NCI-H1930 (cell line): ENCODE measurements around the gene MAN2A2.
"Not testable (repeated sequence)": the region's sequence is repeated elsewhere in the genome, so short reads cannot be mapped to it uniquely, and the experiment has no call there.

ENCODE experiments used
- DNase-seq, 2 experiments: peaks; one replicate each; lab custom pipeline; 2025; lab: John Stamatoyannopoulos, UW

Gene MAN2A2

DNA sequence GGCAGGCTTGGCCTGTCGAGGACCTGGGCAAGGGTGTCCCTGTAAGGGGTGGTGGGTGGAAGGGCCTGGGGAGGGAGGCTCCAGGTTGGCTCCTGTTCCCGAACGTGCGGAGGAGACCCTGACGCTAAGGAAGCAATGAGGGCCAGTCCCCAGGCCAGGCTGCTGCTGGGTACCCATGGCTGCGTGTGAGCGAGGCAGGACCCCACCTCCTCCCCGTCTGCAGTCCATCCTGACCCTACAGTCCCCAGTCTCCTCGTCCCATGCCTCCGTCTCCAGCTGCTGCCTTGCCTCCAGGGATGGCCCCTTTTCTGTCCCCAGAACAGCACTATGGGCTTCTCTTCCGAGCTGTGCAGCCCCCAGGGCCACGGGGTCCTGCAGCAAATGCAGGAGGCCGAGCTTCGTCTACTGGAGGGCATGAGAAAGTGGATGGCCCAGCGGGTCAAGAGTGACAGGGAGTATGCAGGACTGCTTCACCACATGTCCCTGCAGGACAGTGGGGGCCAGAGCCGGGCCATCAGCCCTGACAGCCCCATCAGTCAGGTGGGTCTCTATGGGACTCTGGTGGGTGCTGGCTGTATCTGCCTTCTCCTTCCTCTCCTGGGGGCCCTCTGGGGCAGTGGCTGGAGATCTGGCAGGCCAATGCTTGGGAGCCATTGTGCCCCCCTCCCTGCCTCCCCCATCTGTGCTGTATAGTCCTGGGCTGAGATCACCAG is 18.2 kb upstream of the MAN2A2 start:
- no peak for DNase-seq

DNA sequence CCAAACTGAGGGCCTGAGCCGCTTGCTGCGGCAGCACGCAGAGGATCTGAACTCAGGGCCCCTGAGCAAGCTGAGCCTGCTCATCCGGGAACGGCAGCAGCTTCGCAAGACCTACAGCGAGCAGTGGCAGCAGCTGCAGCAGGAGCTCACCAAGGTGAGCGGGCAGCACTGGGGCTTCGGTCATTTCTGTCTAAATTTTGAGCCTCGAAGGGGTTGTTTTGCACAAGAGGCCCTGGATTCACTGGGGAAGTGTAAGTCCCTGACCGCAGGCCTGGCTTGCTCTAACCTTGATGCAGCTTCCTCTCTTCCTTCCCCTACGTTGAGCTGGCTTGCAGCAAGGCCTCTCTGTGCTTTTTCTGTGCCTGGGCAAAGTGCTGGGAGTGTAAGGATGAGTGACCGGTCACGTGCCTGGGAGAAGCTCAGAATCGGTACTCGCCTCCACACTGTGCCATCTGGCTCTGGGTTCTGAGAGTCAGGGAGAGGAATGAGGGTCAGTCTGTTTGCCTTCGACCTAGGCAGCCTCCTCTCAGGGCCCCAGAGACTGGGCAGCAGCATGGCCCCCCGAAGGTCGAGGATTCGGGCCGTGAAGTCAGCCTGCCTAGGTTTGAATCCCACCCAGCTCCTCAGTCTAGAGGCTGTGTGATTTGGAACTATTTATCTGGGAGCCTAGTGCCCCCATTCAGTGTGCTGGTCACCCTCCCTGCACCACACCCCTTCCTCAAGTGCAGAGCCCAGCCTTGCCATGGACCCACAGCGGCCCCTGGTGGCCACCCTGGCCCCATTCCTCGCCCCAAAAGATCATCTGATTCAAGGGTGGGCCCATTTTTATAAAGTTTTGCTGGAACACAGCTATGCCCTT is 17.4 kb upstream of the MAN2A2 start:
- DNase-seq: peak in 1 of 2 experiments; percentile 8

DNA sequence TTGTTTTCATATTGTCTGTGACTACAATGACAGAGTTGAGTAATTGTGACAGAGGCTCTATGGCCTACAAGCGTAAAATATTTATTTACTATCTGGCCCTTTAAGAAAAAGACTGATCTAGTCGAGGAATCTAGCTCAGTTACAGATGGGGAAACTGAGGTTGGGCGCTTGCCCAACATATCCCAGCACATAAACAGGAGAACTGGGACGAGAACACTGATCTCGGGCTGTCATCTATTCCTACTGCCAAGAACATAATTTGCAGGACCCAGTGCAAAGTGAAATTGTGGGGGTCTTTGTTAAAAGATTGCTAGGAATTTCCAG is 16.8 kb upstream of the MAN2A2 start:
- DNase-seq: no peak

DNA sequence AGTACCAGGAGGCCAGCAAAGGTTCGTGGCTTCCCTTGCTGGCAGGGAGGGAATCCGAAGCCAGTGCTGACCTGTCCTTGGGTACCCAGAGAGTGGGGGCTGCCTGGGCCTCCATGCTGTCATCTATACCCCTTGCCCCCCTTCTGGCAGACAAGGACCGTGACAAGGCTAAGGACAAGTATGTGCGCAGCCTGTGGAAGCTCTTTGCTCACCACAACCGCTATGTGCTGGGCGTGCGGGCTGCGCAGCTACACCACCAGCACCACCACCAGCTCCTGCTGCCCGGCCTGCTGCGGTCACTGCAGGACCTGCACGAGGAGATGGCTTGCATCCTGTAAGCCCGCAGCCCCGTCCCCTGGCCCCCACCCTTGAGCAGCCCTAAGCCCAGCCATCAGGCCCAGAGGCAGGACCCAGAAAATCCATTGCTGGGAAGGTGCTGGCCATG is 16.0 kb upstream of the MAN2A2 start:
- DNase-seq: no peak

DNA sequence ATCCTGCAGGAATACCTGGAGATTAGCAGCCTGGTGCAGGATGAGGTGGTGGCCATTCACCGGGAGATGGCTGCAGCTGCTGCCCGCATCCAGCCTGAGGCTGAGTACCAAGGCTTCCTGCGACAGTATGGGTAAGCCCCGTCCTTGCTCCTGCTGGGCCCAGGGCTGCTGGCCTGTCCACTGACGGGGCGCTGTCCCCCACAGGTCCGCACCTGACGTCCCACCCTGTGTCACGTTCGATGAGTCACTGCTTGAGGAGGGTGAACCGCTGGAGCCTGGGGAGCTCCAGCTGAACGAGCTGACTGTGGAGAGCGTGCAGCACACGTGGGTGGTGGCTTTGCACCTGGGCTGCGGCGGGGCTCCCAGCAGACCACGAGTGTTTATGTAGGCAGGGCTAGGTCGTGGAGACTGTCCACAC is 13.8 kb upstream of the MAN2A2 start:
- DNase-seq: no peak

DNA sequence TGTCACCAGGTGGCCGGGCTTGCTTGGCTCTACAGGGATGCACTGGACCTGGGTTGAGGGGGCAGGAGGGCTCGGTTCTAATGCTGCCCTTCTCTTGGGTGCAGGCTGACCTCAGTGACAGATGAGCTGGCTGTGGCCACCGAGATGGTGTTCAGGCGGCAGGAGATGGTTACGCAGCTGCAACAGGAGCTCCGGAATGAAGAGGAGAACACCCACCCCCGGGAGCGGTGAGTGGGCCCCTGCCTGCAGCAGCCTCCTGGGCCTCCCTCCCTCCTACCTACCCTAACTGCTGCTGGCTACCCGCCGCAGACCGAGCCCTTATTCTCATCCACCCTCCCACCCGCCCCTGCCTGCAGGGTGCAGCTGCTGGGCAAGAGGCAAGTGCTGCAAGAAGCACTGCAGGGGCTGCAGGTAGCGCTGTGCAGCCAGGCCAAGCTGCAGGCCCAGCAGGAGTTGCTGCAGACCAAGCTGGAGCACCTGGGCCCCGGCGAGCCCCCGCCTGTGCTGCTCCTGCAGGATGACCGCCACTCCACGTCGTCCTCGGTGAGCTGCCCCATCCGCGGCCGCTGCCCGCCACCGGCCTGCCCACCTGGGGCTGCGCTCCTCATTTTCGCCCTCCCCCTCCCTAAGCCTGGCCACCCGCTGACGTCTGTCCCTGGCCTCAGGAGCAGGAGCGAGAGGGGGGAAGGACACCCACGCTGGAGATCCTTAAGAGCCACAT is 13.2 kb upstream of the MAN2A2 start:
- no peak for DNase-seq

DNA sequence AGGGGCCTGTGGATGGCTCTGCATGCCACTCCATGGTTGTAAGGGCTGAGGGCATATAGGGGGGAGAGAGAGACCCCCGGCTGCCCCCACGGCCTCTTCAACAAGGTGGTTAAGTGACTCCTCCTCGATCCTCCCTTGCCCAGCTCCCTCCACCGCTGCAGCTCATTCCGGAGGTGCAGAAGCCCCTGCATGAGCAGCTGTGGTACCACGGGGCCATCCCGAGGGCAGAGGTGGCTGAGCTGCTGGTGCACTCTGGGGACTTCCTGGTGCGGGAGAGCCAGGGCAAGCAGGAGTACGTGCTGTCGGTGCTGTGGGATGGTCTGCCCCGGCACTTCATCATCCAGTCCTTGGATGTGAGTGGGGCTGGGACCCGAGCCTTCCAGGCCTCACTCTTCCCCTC is 12.3 kb upstream of the MAN2A2 start:
- no peak for DNase-seq

DNA sequence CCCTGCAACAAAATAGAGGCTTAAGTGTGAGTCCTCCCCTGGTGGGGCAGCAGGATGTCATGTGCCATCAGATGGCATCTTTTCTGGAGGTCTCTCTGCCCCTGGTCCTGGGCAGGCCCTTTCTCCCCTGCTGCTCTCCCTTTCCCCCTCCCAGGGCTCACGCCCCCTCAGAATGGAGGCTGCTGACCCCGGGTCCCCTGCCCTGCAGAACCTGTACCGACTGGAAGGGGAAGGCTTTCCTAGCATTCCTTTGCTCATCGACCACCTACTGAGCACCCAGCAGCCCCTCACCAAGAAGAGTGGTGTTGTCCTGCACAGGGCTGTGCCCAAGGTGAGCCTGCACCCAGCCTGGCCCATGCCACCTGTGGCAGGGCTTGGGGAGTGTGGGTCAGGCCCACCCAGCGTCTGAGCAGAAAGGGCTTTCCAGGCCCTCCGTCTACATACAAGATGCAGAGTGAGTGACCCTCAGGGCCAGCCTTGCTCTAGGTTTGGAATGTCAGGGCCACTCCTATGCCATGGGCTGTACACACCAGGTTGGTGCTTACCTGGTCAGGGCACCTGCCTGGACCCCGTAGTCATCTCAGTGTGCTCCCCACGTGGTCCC is 11.7 kb upstream of the MAN2A2 start:
- DNase-seq: no peak

DNA sequence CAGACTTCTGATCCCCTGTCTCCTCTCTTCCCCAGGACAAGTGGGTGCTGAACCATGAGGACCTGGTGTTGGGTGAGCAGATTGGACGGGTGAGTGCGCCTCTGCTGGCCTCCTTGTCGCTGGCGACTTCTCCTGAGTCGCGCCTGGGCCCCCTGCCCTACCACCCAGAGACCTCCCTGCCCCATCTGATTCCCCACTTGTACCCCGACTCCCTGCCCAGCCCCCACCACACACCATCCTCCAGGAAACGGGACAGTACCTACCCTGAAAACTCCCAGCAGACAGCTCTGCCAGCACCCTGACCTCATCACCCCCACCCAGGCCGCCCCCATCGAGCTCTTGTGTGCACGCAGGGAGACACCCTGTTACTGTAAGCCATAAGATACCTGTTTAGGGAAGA is 11.1 kb upstream of the MAN2A2 start:
- DNase-seq: no peak

DNA sequence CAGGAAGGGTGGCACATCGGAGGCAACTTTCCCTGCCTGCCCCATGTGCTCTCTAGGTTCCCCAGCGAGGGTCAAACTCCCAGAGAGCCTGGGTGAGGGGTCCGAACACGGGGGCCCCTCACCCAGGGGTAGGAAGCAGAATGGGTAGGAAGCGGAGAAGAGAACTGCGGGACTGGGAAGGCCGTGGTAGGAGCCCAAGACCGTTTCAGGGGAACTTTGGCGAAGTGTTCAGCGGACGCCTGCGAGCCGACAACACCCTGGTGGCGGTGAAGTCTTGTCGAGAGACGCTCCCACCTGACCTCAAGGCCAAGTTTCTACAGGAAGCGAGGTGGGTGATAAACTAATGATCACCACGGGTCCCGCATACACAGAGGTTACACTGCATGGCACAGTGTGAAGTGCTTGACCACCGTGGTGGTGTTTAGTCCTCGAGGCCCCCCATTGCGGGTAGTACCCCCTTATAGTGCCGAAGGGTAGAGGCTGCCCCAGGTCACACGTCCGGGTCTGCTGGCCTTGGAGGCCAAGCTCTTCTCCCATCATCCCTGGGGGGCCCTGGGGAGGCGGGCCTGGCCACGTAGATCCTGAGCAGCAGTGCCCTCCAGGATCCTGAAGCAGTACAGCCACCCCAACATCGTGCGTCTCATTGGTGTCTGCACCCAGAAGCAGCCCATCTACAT is 10.5 kb upstream of the MAN2A2 start:
- DNase-seq: no peak

DNA sequence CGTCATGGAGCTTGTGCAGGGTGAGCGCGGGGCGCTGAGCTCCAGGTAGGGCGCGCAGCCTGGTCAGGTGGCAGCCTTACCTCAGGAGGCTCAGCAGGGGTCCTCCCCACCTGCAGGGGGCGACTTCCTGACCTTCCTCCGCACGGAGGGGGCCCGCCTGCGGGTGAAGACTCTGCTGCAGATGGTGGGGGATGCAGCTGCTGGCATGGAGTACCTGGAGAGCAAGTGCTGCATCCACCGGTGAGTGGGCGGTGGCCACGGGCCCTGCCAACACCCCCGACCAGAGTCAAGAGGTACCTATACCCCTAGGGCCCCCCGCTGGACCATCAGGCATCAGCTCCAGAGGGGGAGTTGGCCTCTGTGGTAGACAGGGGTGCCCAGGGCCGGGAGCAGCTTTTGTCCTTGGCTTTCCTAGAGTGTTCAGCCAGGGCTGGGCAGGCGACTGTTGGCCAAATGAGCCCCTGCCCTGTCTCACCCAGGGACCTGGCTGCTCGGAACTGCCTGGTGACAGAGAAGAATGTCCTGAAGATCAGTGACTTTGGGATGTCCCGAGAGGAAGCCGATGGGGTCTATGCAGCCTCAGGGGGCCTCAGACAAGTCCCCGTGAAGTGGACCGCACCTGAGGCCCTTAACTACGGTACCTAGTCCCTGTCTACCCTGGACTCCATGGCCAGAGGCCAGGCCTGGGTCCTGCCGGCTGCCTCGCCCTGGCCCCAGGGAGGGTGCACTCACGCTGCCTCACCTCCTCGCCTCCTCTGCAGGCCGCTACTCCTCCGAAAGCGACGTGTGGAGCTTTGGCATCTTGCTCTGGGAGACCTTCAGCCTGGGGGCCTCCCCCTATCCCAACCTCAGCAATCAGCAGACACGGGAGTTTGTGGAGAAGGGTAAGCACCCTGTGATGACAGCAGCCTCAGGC is 9.7 kb upstream of the MAN2A2 start:
- peak in 1 of 2 experiments; percentile 44 for DNase-seq

DNA sequence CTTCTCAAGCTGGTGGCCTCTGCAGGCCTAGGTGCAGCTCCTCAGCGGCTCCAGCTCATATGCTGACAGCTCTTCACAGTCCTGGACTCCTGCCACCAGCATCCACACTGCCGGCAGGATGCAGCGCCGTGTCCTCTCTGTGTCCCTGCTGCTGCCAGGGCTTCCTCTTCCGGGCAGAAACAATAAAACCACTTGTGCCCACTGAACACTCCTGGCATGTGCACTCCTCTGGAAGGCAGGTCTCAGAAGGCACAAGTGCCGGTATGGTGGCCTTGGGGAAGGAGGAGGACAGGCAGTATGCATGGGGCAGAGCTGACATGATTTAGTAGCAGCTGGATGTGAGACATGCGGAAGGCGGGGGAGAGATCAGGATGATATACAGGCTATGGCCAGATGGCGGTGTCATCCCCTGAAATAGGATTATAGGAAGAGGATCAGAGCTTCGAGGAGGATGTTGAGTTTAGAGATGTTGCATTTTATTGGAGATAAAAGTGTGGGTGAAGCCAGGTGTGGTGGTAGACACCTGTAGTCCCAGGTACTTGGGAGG is 7.5 kb upstream of the MAN2A2 start:
- DNase-seq: no peak

DNA sequence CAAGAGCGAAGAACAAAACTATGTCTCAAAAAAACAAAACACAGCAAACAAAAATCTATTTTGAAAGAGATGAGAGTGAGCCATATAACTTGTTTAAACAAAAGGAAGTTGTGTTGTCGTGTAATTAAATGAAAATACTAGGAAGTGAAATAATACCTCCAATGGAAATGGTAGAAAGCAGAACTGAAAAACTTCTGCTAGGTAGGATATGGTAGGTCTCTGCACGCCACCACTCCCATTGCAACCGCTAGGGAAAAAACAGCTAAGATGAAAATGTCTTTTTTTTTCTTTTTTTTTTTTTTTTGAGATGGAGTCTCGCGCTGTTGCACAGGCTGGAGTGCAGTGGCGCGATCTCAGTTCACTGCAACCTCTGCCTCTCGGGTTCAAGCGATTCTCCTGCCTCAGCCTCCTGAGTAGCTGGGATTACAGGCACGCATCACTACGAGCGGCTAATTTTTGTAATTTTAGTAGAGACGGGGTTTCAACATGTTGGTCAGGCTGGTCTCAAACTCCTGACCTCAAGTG is 5.9 kb upstream of the MAN2A2 start:
- not testable (repeated sequence) for DNase-seq

DNA sequence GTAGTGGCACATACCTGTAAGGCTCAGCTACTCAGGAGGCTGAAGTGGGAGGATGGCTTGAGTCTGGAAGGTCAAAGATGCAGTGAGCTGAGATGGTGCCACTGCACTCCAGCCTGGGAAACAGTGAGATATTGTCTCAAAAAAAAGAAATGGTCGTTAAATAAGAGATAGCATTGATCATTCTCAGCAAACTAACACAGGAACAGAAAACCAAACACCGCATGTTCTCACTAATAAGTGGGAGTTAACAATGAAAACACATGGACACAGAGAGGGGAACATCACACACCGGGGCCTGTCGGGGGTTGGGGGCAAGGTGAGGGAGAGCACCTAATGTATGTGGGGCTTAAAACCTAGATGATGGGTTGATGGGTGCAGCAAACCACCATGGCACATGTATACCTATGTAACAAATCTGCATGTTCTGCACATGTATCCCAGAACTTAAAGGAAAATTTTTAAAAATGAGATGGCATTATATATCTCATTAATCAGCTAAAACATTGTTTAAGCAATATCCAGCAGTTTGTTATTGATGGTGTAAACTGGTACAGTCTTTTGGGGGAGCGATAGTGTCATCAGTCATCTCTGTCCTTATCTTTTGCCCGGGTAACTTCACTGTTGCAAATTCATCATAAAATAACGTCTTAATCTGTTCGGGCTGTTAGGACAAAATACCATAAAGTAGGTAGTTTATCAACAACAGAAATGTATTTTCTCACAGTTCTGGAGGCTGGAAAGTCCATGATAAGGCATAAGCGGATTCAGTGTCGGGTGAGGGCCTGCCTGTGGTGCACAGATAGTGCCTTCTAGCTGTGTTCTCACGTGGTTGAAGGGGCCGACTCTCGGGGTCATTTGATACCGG is 1.7 kb upstream of the MAN2A2 start:
- no peak for DNase-seq

DNA sequence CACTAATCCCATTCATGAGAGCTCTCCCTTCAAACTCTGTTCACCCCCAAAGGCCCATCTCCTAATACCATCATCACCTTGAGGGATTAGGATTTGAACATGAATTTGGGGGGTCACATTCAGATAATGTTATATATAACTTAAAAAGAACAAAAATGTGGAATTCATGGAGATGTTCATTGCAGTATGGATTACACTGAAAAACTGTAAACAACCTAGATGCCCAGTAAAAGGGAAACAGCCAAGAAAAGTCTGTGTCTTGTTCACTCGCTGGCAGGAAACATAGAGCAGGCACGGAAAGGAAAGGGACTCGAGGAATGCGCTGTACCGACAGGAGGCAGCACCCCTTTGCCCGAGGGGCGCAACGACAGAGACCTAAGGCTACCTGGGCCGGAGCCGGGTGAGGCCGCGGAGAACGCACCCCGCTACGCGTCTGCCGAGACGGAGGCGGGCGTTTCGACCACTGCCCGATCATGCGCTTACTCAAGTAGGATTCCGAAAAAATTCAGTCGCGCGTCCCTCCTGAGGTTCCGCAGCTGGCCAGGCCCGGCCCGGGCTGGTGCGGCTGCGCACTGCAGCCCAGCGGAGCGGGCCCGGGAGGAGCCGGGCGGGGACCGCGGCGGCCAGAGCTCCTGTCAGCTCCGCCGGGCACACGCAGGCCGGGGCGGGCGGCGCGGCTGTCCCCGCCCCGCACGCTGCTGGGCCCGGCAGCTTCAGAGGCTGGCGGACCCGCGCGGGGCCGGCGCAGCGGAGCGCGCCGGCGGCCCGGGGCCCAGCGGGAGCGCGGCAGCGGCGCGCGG is 862 bp upstream of the MAN2A2 start:
- peak; percentile 35 to 37 for DNase-seq

DNA sequence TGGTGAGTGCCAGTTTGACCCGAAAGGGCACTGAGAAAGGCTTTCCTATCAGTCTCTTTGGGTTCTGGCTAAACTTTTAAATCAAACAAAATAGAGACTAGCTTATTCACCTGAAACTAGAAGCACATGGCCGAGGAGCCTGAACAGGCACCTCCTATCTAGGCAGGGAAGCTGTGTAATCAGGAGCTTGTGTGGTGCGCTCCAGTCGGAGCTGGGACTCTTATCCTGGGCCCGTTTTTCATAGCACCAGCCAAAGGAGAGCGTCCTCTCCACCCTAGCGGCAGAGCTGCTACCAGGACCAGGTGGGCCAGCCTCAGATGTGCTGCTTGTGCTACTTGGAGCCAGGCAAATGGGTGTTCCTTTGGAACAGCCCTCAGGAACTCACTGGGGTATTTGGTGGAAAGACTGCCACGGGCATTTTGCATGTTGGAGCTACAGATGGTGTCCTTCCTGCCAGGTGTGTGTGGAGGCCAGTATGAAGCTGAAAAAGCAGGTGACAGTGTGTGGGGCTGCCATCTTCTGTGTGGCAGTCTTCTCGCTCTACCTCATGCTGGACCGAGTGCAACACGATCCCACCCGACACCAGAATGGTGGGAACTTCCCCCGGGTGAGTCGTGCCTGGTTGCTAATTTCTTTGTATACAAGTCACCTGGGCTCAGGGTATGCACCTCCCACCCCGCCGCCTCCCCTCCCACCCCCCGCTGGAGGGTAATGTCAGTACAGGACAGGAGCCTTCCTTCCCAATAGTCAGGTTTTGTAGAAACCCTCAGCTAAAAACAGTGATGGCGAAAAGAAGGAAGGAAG is 833 bp downstream of the MAN2A2 start:
- DNase-seq: no peak

DNA sequence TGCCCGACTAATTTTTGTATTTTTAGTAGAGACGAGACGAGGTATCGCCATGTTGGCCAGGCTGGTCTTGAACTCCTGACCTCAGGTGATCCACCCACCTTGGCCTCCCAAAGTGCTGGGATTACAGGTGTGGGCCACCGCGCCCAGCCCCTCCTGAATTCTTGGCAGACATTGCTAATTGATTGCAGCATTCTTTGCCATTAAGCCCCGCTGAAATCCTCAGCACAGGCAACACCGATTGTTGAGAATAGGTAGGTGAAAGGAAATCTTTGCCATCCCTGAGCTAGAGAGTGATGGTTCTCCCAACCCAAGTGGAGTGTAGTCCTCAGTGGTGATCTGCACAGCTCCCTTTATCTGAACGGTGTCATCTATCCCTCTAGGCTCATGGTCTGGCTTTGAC is 1.6 kb downstream of the MAN2A2 start:
- DNase-seq: no peak
